HG02852 (cell line): ENCODE measurements around the gene MAPRE2.
"Not testable (repeated sequence)": the region's sequence is repeated elsewhere in the genome, so short reads cannot be mapped to it uniquely, and the experiment has no call there.

Experiments
- ATAC-seq: cut with Tn5 transposase; IDR thresholded peaks from one replicate; pipeline ENCODE4 v1.9.1; 2021; ENCODE audit warnings: mild to moderate bottlenecking, moderate library complexity; ENCODE audit not compliant: unreplicated experiment

MAPRE2 gene

DNA sequence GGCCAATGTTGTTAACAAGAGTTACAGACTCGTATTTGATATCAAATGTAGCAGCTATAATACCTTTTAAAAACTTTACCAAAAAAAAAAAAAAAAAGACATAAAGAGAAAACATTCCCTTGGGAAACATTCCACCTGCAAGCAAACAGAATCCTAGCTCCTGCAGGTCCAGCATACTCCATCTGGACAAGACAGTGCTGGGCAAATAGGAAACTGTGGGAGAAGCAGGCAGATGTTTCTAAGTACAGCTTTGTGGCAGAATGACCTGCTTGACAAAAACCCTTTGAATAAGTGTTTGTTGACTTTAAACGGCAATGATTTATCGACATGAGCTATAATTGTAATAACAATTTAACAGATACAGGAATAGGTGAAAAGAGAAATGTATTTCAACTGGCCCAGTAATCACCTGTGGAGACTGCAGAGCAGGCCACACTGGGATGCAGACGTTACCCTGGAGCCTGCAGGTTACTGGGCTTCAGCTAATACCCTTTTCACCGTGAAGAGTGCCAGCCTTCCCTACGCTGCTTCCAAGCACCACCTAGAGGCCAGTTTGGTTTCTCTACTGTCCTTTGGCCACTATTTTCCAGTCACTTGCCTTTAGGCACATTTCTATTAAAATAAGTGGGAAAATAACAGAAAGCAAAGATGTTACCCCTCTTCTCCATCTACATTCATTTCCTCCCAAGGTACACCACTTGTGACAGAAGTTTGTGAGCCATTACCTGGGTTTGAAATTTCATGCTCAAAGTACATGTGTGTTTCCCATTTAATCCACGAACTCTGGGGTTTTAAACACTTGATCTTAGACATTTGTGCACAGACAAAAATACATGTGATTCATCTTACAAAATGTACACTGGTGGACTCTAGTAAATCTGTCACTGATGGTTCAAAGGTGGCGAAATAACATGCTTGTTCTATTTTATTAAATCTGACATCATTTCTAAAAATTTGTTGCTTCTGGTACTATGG lies 102.7 kb downstream of the MAPRE2 start:
- ATAC-seq: no peak

DNA sequence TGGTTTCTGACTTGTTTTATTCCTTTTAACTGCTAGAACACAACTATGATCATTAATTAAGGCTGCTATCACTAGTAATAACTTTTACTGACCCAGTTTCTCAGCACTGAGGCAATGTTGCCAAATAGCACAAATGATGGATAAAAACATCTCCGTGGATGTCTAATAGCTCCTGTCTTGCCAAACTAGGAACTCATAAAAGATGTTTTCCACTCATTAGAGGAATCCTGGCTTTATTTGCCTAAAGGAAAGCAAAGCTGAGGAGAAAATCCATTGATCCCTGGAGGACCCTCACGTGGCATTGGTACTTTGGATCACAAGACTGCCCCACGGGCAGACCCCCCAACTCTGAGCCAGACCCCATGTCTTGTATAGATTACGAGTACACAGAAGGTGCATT lies 103.5 kb downstream of the MAPRE2 start:
- no peak for ATAC-seq

GRCh38 chr18:35150195-35150594 lies 109.0 kb downstream of the MAPRE2 start:
- not testable (repeated sequence) for ATAC-seq

DNA sequence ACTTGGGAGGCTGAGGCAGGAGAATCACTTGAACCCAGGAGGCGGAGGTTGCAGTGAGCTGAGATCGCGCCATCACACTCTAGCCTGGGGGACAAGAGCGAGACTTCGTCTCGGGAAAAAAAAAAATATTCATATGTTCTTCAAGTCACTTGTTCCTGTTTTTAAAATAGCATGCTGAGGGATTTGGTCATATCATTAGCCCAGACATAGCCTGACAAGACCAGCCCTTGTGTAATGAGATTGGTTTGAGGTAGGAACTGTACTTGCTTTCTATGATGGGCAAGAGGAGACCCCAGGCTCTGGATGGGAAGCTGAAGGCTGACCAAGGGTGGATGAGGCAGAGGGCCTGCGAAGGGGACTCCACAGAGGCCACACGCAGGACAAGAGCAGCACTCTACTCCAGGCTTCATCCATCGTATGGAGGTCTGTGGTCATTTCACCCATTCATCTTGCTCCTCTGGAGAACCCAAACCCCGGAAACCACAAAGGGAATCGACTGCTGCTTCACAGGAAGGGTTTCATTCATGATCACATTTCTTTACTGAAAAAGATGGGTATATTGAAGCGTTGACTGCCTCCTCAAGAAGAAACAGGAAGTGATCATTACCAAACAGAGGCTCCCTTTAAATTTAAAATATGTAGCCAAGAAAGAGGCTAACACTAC lies 112.5 kb downstream of the MAPRE2 start:
- ATAC-seq: peak; percentile 53

- ATAC-seq: no peak
These were observed 114.3 kb downstream of the MAPRE2 start for GRCh38 chr18:35155398-35156117.

DNA sequence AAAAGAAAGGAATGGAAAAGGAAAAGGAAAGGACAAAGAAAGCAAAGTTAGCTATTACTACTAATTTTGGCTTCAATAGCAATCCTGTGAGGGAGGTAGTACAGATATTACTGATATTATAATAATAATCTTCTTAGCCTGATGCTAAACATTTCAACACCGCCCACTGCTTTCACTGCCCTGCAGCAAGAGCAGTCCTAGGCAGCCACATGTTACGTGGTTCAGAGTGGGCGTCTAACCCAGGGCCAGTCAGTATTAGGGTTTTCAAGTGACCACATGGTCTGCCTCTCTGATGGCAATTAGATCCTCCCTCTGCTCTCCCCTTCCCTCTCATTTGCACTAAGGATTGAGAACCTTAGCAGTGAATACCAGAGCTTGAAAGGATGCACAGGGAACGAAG lies 116.0 kb downstream of the MAPRE2 start:
- ATAC-seq: no peak

- ATAC-seq: peak; percentile 68
These were observed 117.7 kb downstream of the MAPRE2 start for GRCh38 chr18:35158728-35159450.

GRCh38 chr18:35159782-35160181 lies 118.6 kb downstream of the MAPRE2 start:
- ATAC-seq: peak; percentile 71

DNA sequence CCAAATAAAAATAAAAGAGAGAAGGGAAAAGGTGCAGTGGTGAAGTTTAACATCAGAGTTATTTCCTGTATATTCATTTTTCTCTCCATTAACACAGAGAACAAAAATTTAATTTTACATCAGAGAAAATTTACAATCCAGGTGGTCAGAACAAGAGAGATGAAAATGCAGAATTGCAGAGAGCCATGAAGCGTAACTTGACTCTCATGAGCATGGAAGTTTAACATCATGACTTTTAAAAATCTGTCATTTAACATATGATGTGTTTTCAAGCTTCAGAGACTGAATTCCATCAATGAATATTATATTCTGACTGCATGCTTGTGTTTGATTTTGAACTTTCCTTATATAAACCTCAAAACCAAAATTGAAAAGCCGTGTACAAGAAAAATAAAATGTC lies 120.3 kb downstream of the MAPRE2 start:
- no peak for ATAC-seq

- no peak for ATAC-seq
These were observed 120.7 kb downstream of the MAPRE2 start for GRCh38 chr18:35161934-35162333.

DNA sequence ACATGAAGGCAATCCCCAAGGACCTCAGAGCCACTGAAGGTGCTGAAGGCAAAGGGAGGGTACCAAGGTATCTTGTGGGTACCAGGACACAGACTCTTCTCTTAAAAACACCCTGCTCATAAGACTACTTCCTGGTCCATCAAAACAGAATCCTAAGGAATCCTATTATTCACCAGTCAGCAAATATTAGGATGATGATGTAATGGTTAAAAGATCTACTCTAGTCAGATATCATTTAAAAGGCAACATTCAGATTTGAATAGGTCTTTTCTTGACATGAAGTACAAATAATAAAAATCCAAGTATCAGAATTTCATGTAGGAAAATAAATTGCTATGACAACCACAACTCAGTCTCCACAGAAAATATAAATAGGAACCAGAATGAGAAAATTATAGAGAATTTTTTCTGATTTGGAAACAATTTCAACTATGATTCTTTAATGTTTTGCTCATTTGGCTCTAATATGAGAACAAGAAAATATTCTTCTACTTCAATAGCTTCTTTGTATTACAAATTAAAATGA lies 121.9 kb downstream of the MAPRE2 start:
- ATAC-seq: no peak

DNA sequence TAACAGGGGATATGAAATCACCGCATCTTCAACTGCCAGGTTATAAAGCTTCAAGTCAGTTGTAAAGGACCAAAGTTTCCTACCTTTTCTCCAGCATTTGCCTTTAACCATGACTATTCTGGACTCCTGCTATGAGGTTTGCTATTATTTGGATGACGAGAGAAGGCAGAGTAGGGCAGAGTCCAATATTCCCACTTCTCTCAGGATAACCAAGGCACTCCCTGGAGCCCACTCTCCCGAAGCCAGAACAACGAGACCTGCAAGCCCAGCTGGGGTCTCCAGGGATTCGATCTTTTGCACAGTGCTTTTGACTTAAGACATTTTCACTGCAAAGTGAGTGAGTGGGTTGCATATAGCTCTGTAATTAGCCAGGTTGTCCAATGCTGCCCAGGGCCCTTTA lies 122.5 kb downstream of the MAPRE2 start:
- ATAC-seq: no peak

DNA sequence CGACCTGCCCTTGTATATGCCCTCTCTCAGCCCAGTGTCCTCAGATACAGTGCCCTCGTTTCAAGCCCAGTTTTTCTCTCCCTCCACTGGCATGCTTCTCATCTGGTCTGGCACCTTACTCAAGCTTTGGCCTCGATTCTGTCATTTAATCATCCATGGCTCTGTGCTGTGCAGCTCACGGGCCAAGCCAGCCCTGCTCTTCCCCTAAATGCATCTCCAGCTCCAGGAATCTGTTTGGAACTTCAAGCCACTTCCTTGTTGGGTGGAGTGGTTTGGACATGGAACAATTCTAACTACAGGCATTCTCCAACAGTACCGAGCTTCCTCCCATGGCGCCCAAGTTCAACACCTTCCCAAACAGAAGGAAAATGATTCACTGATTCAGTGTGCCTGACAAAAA lies 122.9 kb downstream of the MAPRE2 start:
- ATAC-seq: no peak

- no peak for ATAC-seq
These were observed 126.1 kb downstream of the MAPRE2 start for GRCh38 chr18:35167332-35167731.

- ATAC-seq: no peak
These were observed 126.6 kb downstream of the MAPRE2 start for GRCh38 chr18:35167857-35168256.

DNA sequence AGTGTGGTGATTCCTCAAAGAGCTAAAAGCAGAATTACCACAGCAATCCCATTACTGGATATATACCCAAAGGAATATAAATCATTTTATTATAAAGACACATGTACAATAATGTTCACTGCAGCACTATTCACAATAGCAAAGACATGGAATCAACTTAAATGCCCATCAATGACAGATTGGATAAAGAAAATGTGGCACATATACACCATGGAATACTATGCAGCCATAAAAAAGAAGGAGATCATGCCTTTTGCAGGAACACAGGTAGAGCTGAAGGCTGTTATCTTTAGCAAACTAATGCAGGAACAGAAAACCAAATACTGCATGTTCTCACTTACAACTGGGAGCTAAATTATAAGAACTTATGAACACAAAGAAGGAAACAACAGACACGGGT lies 129.1 kb downstream of the MAPRE2 start:
- ATAC-seq: not testable (repeated sequence)

DNA sequence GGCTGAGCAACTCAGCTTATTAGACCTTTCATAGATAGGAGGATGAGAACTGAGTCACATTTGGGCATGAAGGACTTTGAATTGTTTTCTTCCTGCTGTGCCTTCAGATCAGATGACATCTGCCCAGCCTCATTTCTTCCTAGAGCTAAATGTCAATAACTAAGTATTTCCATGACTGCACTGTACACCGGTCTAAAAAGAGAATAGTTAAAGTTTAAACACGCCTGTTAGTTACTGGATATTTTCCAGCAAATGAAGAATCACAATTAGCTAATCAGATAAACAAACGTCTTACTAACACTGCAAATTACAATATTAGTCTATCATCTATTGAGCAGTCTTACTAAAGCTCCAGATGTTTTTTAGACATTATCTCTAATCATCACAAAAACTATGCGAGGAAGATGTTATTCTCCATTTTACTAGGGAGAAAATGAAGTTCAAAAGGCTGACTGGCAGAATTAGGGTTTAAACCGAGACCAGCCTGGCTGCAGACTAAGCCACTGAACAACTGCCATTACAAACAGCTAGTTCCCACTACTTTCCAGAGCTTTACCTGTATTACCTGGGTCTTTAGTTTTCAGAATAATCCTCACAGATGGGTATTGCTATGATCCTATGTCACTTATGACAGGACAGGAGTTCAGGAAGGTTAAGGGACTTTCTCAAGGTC lies 130.2 kb downstream of the MAPRE2 start:
- ATAC-seq: no peak

- no peak for ATAC-seq
These were observed 130.8 kb downstream of the MAPRE2 start for GRCh38 chr18:35172009-35172408.

- ATAC-seq: no peak
These were observed 131.3 kb downstream of the MAPRE2 start for GRCh38 chr18:35172451-35173035.
